Measurements from ENCODE around the gene TMEM184A. TPM values are rescaled to one million over a fixed set of nuclear protein-coding genes. Genes with fewer than 3 reads are reported as not detected.
A peak's percentile ranks its signal among the peaks of the same experiment; 100 is the strongest.
"Not testable (repeated sequence)": the region's sequence is repeated elsewhere in the genome, so short reads cannot be mapped to it uniquely, and the experiment has no call there.

TMEM184A gene
- total RNA-seq, 3 donors from 2014 or later: 6.6 to 8.2 TPM; not detected in 1

GRCh38 chr7:1585142-1585981 is 29.4 kb upstream of the TMEM184A start:
- DNase-seq (ENCODE audit: low spot score in 2 of 2): no peak
- Histone ChIP-seq H3K36me3 (no peaks in the 10 kb centered on the region), H3K27ac (no peak overlapping the region), H3K4me3 (no peak overlapping the region), H3K4me1 (no peaks in the 10 kb centered on the region), H3K27me3 (peaks cover 0 to 4% of the 10 kb centered on the region in 2 donors), H3K9me3 (peaks cover 8 to 10% of the 10 kb centered on the region in 2 donors)
- intact Hi-C loops (cut with DNase I; ENCODE audit: low total_unique reads): no loop called here
- TF ChIP-seq POLR2A (IDR thresholded peaks at IDR 0.05) (no peak), POLR2AphosphoS5 (IDR thresholded peaks at IDR 0.05) (no peak)
- TF ChIP-seq, protein P1, sequence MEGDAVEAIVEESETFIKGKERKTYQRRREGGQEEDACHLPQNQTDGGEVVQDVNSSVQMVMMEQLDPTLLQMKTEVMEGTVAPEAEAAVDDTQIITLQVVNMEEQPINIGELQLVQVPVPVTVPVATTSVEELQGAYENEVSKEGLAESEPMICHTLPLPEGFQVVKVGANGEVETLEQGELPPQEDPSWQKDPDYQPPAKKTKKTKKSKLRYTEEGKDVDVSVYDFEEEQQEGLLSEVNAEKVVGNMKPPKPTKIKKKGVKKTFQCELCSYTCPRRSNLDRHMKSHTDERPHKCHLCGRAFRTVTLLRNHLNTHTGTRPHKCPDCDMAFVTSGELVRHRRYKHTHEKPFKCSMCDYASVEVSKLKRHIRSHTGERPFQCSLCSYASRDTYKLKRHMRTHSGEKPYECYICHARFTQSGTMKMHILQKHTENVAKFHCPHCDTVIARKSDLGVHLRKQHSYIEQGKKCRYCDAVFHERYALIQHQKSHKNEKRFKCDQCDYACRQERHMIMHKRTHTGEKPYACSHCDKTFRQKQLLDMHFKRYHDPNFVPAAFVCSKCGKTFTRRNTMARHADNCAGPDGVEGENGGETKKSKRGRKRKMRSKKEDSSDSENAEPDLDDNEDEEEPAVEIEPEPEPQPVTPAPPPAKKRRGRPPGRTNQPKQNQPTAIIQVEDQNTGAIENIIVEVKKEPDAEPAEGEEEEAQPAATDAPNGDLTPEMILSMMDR (IDR thresholded peaks at IDR 0.05): no peak

DNA sequence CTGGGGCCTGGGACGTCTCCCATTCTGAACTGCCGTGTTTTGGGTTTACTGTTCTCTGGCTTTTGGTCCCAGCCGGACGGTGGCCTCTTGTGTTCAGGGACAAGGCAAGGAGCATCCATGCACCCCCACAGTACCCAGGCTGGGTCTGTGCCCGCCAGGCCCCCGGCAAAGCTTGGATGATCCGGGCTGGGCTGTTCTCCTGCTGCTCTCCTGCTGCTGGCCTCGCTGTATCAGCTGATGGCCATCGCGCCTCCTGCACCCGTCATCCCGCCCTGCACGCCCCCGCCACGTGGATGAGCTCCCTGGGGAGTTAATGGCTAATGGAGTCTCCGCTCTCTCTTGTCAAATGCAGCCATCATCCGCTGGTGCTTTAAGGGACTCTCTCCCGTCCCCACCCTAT is 28.7 kb upstream of the TMEM184A start:
- intact Hi-C loops (cut with DNase I; ENCODE audit: low total_unique reads): no loop called here
- Histone ChIP-seq H3K4me1 (no peaks in the 10 kb centered on the region), H3K27ac (no peak overlapping the region), H3K27me3 (no peaks in the 10 kb centered on the region), H3K9me3 (peaks cover 8 to 10% of the 10 kb centered on the region in 2 donors), H3K36me3 (no peaks in the 10 kb centered on the region), H3K4me3 (no peak overlapping the region)
- TF ChIP-seq POLR2A (IDR thresholded peaks at IDR 0.05) (no peak), POLR2AphosphoS5 (IDR thresholded peaks at IDR 0.05) (no peak)
- TF ChIP-seq, protein P1 (IDR thresholded peaks at IDR 0.05): no peak
- no peak for DNase-seq (ENCODE audit: low spot score in 2 of 2)

GRCh38 chr7:1583241-1583930 is 27.4 kb upstream of the TMEM184A start:
- DNase-seq (ENCODE audit: low spot score in 2 of 2); H3K4me3 ChIP-seq; H3K4me1 ChIP-seq; H3K9me3 ChIP-seq; intact Hi-C loops (cut with DNase I; ENCODE audit: low total_unique reads); H3K36me3 ChIP-seq; H3K27me3 ChIP-seq; H3K27ac ChIP-seq: not testable (repeated sequence)

DNA sequence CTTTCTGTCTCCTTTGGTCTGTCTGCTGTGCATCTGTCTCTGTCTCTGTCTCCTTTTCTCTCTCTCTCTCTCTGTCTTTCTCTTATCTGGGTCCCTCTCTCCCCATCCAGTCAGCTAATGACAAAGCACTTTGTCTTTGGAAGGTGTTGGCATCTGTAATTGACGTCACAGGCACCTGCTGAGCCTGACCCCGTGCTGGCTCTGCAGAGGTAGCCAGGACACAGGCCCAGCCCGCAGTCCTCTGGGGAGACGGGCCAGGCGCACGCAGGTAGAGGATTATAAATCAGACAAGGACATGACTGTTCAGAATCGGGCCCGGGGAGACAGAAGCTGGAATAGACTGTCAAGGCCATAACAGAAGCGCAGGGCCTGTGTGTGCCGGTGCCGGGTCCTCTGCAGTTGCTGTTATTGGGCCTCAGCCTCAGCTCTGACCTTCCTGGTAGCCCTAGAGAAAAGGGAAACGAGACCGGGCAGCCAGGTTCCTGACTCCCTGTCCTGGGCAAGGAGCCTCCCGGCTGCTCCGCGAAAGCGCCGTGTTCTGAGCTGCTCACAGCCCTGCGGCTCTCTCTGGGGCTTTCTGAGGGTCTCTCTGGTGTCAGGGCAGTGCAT is 24.5 kb upstream of the TMEM184A start:
- Histone ChIP-seq H3K4me3 (no peak overlapping the region), H3K27me3 (no peaks in the 10 kb centered on the region), H3K36me3 (no peaks in the 10 kb centered on the region), H3K9me3 (no peaks in the 10 kb centered on the region), H3K27ac (no peak overlapping the region), H3K4me1 (no peaks in the 10 kb centered on the region)
- DNase-seq (ENCODE audit: low spot score in 2 of 2): no peak
- TF ChIP-seq, protein P1 (IDR thresholded peaks at IDR 0.05): no peak
- TF ChIP-seq POLR2A (IDR thresholded peaks at IDR 0.05): no peak
- no peak for TF ChIP-seq POLR2AphosphoS5 (IDR thresholded peaks at IDR 0.05)
- intact Hi-C loops (cut with DNase I; ENCODE audit: low total_unique reads): no loop called here

GRCh38 chr7:1579481-1580421 is 23.7 kb upstream of the TMEM184A start:
- Histone ChIP-seq H3K4me1 (no peaks in the 10 kb centered on the region), H3K36me3 (no peaks in the 10 kb centered on the region), H3K9me3 (no peaks in the 10 kb centered on the region), H3K4me3 (no peak overlapping the region), H3K27me3 (no peaks in the 10 kb centered on the region), H3K27ac (no peak overlapping the region)
- TF ChIP-seq, protein P1 (IDR thresholded peaks at IDR 0.05): peak; percentile 34 to 72 (median 72)
- no peak for TF ChIP-seq POLR2AphosphoS5 (IDR thresholded peaks at IDR 0.05)
- peak in 1 of 2 donors; percentile 73 for DNase-seq (ENCODE audit: low spot score in 2 of 2)
- intact Hi-C loops (cut with DNase I; ENCODE audit: low total_unique reads): no loop called here

Data from breast epithelium (tissue), 4 donors.